H1 (cell line): ENCODE results near the gene REG1A. TPM values are rescaled to one million over a fixed set of nuclear protein-coding genes. Genes with fewer than 3 reads are reported as not detected.

Experiments used
- CTCF ChIA-PET: fragments of 300-600 bp; sonication (Branson Sonifier 250); formaldehyde crosslinking; loops from one replicate; lab custom pipeline; 2021; ENCODE audit not compliant: partially characterized antibody; lab: Charles Lee
- POLR2A ChIA-PET: fragments of 300-600 bp; sonication (Branson Sonifier 250); formaldehyde crosslinking; loops from one replicate; lab custom pipeline; 2021; ENCODE audit warnings: inconsistent platforms; ENCODE audit not compliant: partially characterized antibody; lab: Charles Lee
- DNase-seq, 2 experiments: peaks; one replicate each; pipeline versions ENCODE4 v3.0.0 to v3.0.0-alpha.2; 2010 to 2022; ENCODE audit warnings: low spot score in 2 of 2, low read depth in 1 of 2, mixed read lengths in 1 of 2
- FAIRE-seq: peaks from 2 replicates; lab custom pipeline; 2011; peaks lifted over from hg19 to GRCh38; lab: Jason Lieb, UNC
- H2AFZ ChIP-seq: 2 replicates; pipeline ENCODE4 v1.8.1; 2012; ENCODE audit warnings: low read length, inconsistent platforms
- H2AK5ac ChIP-seq: 2 replicates; pipeline ENCODE4 v1.6.1; 2013; ENCODE audit warnings: low read depth, low read length
- H2BK120ac ChIP-seq: replicated peaks from 2 replicates; pipeline ENCODE3; 2013; ENCODE audit warnings: low read depth, low read length, inconsistent platforms
- H2BK12ac ChIP-seq: 2 replicates; pipeline ENCODE4 v1.6.1; 2013; ENCODE audit warnings: low read depth, low read length
- H2BK15ac ChIP-seq: 2 replicates; pipeline ENCODE4 v1.6.1; 2013; ENCODE audit warnings: low read length
- H2BK20ac ChIP-seq: 2 replicates; pipeline ENCODE4 v1.6.1; 2013; ENCODE audit warnings: low read length
- H2BK5ac ChIP-seq: 2 replicates; pipeline ENCODE4 v1.6.1; 2013; ENCODE audit warnings: low read depth, low read length
- H3K14ac ChIP-seq: 2 replicates; pipeline ENCODE4 v1.6.1; 2013; ENCODE audit warnings: inconsistent platforms; ENCODE audit not compliant: insufficient read length
- H3K18ac ChIP-seq: 2 replicates; pipeline ENCODE4 v1.6.1; 2013; ENCODE audit warnings: low read length; ENCODE audit errors: extremely low read depth
- H3K23ac ChIP-seq: 2 replicates; pipeline ENCODE4 v1.6.1; 2013; ENCODE audit warnings: inconsistent platforms; ENCODE audit not compliant: insufficient read length
- H3K23me2 ChIP-seq: 2 replicates; pipeline ENCODE4 v1.6.1; 2013; ENCODE audit warnings: low read depth, low read length
- H3K27ac ChIP-seq: 2 replicates; pipeline ENCODE4 v1.6.1; 2011; ENCODE audit warnings: low read depth, low read length, inconsistent platforms
- H3K27me3 ChIP-seq, 4 experiments: replicated peaks in 1 of 4; 1 replicate in 1 of 4; 2 replicates in 3 of 4; pipeline versions ENCODE4 v1.6.1 to v1.8.1; 2011 to 2013; ENCODE audit warnings: low read length in 3 of 4, mild to moderate bottlenecking in 3 of 4, inconsistent platforms in 2 of 4, mixed read lengths in 2 of 4, moderate library complexity in 1 of 4; ENCODE audit not compliant: control insufficient read depth in 3 of 4, insufficient read depth in 3 of 4; ENCODE audit errors: extremely low read depth in 1 of 4
- H3K36me3 ChIP-seq, 4 experiments: 2 replicates each; pipeline versions ENCODE4 v1.6.1 to v1.8.1; 2011 to 2013; ENCODE audit warnings: mild to moderate bottlenecking in 4 of 4, low read length in 3 of 4, moderate library complexity in 2 of 4, control low read depth in 1 of 4, inconsistent platforms in 1 of 4; ENCODE audit not compliant: insufficient read depth in 4 of 4, control insufficient read depth in 2 of 4
- H3K4ac ChIP-seq: replicated peaks from 2 replicates; pipeline ENCODE3; 2013; ENCODE audit warnings: low read length, low read depth, mixed read lengths, inconsistent platforms; ENCODE audit not compliant: insufficient read length
- H3K4me1 ChIP-seq, 4 experiments: replicated peaks in 1 of 4; 1 replicate in 1 of 4; 2 replicates in 3 of 4; pipeline versions ENCODE4 v1.6.1 to v1.8.1; 2011 to 2013; ENCODE audit warnings: low read length in 3 of 4, inconsistent platforms in 2 of 4, mixed read lengths in 1 of 4; ENCODE audit not compliant: insufficient read depth in 4 of 4, control insufficient read depth in 3 of 4
- H3K4me2 ChIP-seq, 2 experiments: 2 replicates each; pipeline versions ENCODE4 v1.6.1 to v1.8.1; 2011 to 2013; ENCODE audit warnings: low read depth in 2 of 2, low read length in 2 of 2, control low read depth in 1 of 2, inconsistent platforms in 1 of 2, mild to moderate bottlenecking in 1 of 2; ENCODE audit not compliant: insufficient read depth in 1 of 2
- H3K4me3 ChIP-seq, 4 experiments: fragments of 200-600, 300-600 bp in 1 of 4; sonication (generic), shearing (Covaris generic), sonication (Bioruptor Twin) in 1 of 4; 2 replicates each; pipeline versions ENCODE4 v1.5.1 to v1.8.1; 2011 to 2016; ENCODE audit warnings: low read length in 4 of 4, low read depth in 3 of 4, control low read depth in 2 of 4, inconsistent platforms in 2 of 4, mild to moderate bottlenecking in 2 of 4, mixed read lengths in 1 of 4, moderate library complexity in 1 of 4; ENCODE audit not compliant: insufficient read depth in 2 of 4; ENCODE audit errors: extremely low read depth in 1 of 4
- H3K56ac ChIP-seq: replicated peaks from 2 replicates; pipeline ENCODE3; 2013; ENCODE audit warnings: low read depth, mild to moderate bottlenecking, mixed read lengths, low read length, inconsistent platforms; ENCODE audit not compliant: insufficient read length
- H3K79me1 ChIP-seq: 2 replicates; pipeline ENCODE4 v1.6.1; 2013; ENCODE audit warnings: low read depth, low read length, control low read depth
- H3K79me2 ChIP-seq, 2 experiments: 2 replicates each; pipeline versions ENCODE4 v1.6.1 to v1.8.1; 2012 to 2013; ENCODE audit warnings: low read length in 2 of 2, mild to moderate bottlenecking in 2 of 2, inconsistent platforms in 1 of 2; ENCODE audit not compliant: insufficient read depth in 2 of 2, control insufficient read depth in 1 of 2
- H3K9ac ChIP-seq, 4 experiments: replicated peaks in 1 of 4; 1 replicate in 1 of 4; 2 replicates in 3 of 4; pipeline versions ENCODE4 v1.6.1 to v1.8.1; 2011 to 2013; ENCODE audit warnings: low read depth in 3 of 4, low read length in 3 of 4, control low read depth in 2 of 4, mild to moderate bottlenecking in 2 of 4, moderate library complexity in 2 of 4, inconsistent platforms in 1 of 4; ENCODE audit errors: extremely low read depth in 1 of 4
- H3K9me3 ChIP-seq, 2 experiments: 2 replicates each; pipeline versions ENCODE4 v1.6.1 to v1.8.1; 2012 to 2013; ENCODE audit warnings: mild to moderate bottlenecking in 2 of 2, moderate library complexity in 2 of 2, control low read depth in 1 of 2, inconsistent platforms in 1 of 2, low read depth in 1 of 2, low read length in 1 of 2, mixed read lengths in 1 of 2; ENCODE audit not compliant: insufficient read depth in 2 of 2
- H4K20me1 ChIP-seq, 2 experiments: replicated peaks in 1 of 2; 2 replicates each; pipeline versions ENCODE3 to v1.8.1; 2011 to 2013; ENCODE audit warnings: inconsistent platforms in 2 of 2, low read length in 2 of 2, mild to moderate bottlenecking in 1 of 2; ENCODE audit not compliant: insufficient read depth in 2 of 2, control insufficient read depth in 1 of 2
- H4K5ac ChIP-seq: 2 replicates; pipeline ENCODE4 v1.6.1; 2013; ENCODE audit warnings: low read length, low read depth, mixed read lengths, inconsistent platforms; ENCODE audit not compliant: insufficient read length
- H4K8ac ChIP-seq: 2 replicates; pipeline ENCODE4 v1.8.0; 2013; ENCODE audit warnings: mild to moderate bottlenecking, moderate library complexity, low read length, inconsistent platforms; ENCODE audit not compliant: insufficient read depth; ENCODE audit errors: extremely low read depth
- H4K91ac ChIP-seq: replicated peaks from 2 replicates; pipeline ENCODE3; 2013; ENCODE audit warnings: low read length, mixed read lengths, inconsistent platforms; ENCODE audit not compliant: insufficient read length
- CBX5 ChIP-seq: fragments of 300-800, 300-1000 bp; sonication (generic); IDR thresholded peaks from 2 replicates; pipeline ENCODE4 v1.7.1; 2016; ENCODE audit warnings: antibody characterized with exemption, low read length, low read depth
- CHD2 ChIP-seq: IDR thresholded peaks from 2 replicates; pipeline ENCODE4 v1.6.1; 2012; ENCODE audit warnings: low read length, improper control_type of control experiment
- E2F6 ChIP-seq: IDR thresholded peaks from 2 replicates; pipeline ENCODE4 v1.6.1; 2012; ENCODE audit warnings: inconsistent platforms
- GABPA ChIP-seq: IDR thresholded peaks from 2 replicates; pipeline ENCODE4 v1.6.1; 2011; ENCODE audit warnings: mild to moderate bottlenecking, low read length, moderate library complexity, borderline replicate concordance; ENCODE audit not compliant: insufficient read depth
- HDAC2 ChIP-seq, 2 experiments: fragments of 300-600 bp in 1 of 2; sonication (generic) in 1 of 2; IDR thresholded peaks; 2 replicates each; pipeline ENCODE4 v1.6.1; 2011 to 2012; ENCODE audit warnings: low read depth in 2 of 2, low read length in 2 of 2, mild to moderate bottlenecking in 2 of 2, moderate library complexity in 2 of 2, borderline replicate concordance in 1 of 2, inconsistent platforms in 1 of 2
- KDM4A ChIP-seq: IDR thresholded peaks from one replicate; pipeline ENCODE4 v1.7.1; 2012; ENCODE audit warnings: low read depth, mild to moderate bottlenecking, moderate library complexity, low read length, inconsistent platforms; ENCODE audit not compliant: severe bottlenecking
- MAFK ChIP-seq: IDR thresholded peaks from 2 replicates; pipeline ENCODE4 v1.6.1; 2012; ENCODE audit warnings: low read depth, mild to moderate bottlenecking, improper control_type of control experiment, low read length
- NANOG ChIP-seq: IDR thresholded peaks from 2 replicates; pipeline ENCODE4 v1.6.1; 2011; ENCODE audit warnings: low read length, low read depth, mild to moderate bottlenecking, inconsistent platforms; ENCODE audit not compliant: insufficient read depth, poor library complexity, severe bottlenecking
- PHF8 ChIP-seq: fragments of 200-600 bp; sonication (generic); conservative IDR thresholded peaks from 2 replicates; pipeline ENCODE4 v1.7.1; 2012; ENCODE audit warnings: low read depth, mild to moderate bottlenecking, inconsistent platforms, low read length, moderate library complexity
- POLR2A ChIP-seq, 2 experiments: IDR thresholded peaks; 1 replicate in 1 of 2; 2 replicates in 1 of 2; pipeline ENCODE4 v1.6.1; 2011; ENCODE audit warnings: low read depth in 2 of 2, low read length in 2 of 2, mild to moderate bottlenecking in 2 of 2; ENCODE audit errors: control extremely low read depth in 1 of 2
- RAD21 ChIP-seq, 2 experiments: IDR thresholded peaks in 1 of 2; conservative IDR thresholded peaks in 1 of 2; 2 replicates each; pipeline ENCODE4 v1.6.1; 2011; ENCODE audit warnings: low read depth in 2 of 2, low read length in 2 of 2, improper control_type of control experiment in 1 of 2, inconsistent platforms in 1 of 2, mild to moderate bottlenecking in 1 of 2, moderate library complexity in 1 of 2
- SIN3A ChIP-seq, 2 experiments: IDR thresholded peaks in 1 of 2; conservative IDR thresholded peaks in 1 of 2; 2 replicates each; pipeline ENCODE4 v1.6.1; 2011 to 2012; ENCODE audit warnings: low read length in 2 of 2, improper control_type of control experiment in 1 of 2, low read depth in 1 of 2, mild to moderate bottlenecking in 1 of 2
- SP4 ChIP-seq: IDR thresholded peaks from 2 replicates; pipeline ENCODE4 v1.6.1; 2012; ENCODE audit warnings: low read length, inconsistent platforms
- WGBS, 2 experiments: shearing (Covaris generic) in 1 of 2; methylation state at CpG; one replicate each; pipeline versions ENCODE4 v1.1.6 to v1.1.7; 2013 to 2015; ENCODE audit warnings: low lambda C conversion rate in 2 of 2, mixed read lengths in 2 of 2, inconsistent platforms in 1 of 2, low coverage in 1 of 2, missing lambda C conversion rate in 1 of 2; ENCODE audit not compliant: insufficient replicate concordance in 2 of 2, insufficient coverage in 1 of 2, insufficient read length in 1 of 2; ENCODE audit errors: extremely low coverage in 1 of 2, missing lambda C conversion rate in 1 of 2; 5-methylcytosine and 5-hydroxymethylcytosine counted together
- polyA plus RNA-seq, 7 experiments: library from polyadenylated mRNA; depleted of rRNA in 3 of 7; stranded (reverse) in 5 of 7; unstranded in 2 of 7; fragments of >200 nt in 5 of 7; fragments of 200-250 nt in 2 of 7; gene quantifications; 1 replicate in 5 of 7; 2 replicates in 1 of 7; 4 replicates in 1 of 7; pipeline versions ENCODE4 v1.2.1 to v1.2.3, GENCODE V29; 2011 to 2013; ENCODE audit warnings: missing spikeins in 2 of 7, mixed read lengths in 2 of 7
- total RNA-seq: library from RNA; stranded (reverse); fragmentation: NEBNext Ultra II Directional; extraction: Animal tissue kit (Norgen Biotek cat#: 25700); gene quantifications from 2 replicates; pipeline ENCODE4 v1.2.1, GENCODE V29; 2021

REG1A gene
- total and polyA plus RNA-seq, 2 of the 8 experiments (the other 6 are each of a cell fraction or from before 2014, with no cell fraction given): not detected

GRCh38 chr2:79162801-79163200 is 42.5 kb downstream of the REG1A start:
- WGBS, 2 experiments: 100% methylated on average over 1 of the region's 1 CpG; no CpG with 5 or more reads in 1 of the 2 experiments
- FAIRE-seq: no peak
- ChIA-PET POLR2A (no interaction called here), CTCF (no interaction called here)
- H4K5ac ChIP-seq: no peak overlapping the region
- H3K27me3 ChIP-seq: no peaks in the 10 kb centered on the region
- no peak for DNase-seq
- H3K4me2 ChIP-seq: no peak overlapping the region
- H4K8ac ChIP-seq: no peak overlapping the region
- no peak overlapping the region for H3K4me3 ChIP-seq
- no peak overlapping the region for H2BK20ac ChIP-seq
- no peaks in the 10 kb centered on the region for H3K79me2 ChIP-seq
- no peak overlapping the region for H3K23ac ChIP-seq
- H4K20me1 ChIP-seq: no peaks in the 10 kb centered on the region
- no peak overlapping the region for H2BK12ac ChIP-seq
- H3K14ac ChIP-seq: no peak overlapping the region
- H3K9ac ChIP-seq: no peak overlapping the region
- H2BK5ac ChIP-seq: no peak overlapping the region
- H3K4ac ChIP-seq: no peak overlapping the region
- H2BK15ac ChIP-seq: no peak overlapping the region
- no peaks in the 10 kb centered on the region for H3K9me3 ChIP-seq
- H3K23me2 ChIP-seq: no peaks in the 10 kb centered on the region
- no peaks in the 10 kb centered on the region for H3K79me1 ChIP-seq
- no peaks in the 10 kb centered on the region for H3K4me1 ChIP-seq
- H2BK120ac ChIP-seq: no peak overlapping the region
- H3K56ac ChIP-seq: no peak overlapping the region
- H3K27ac ChIP-seq: no peak overlapping the region
- H2AFZ ChIP-seq: no peak overlapping the region
- H2AK5ac ChIP-seq: no peak overlapping the region
- no peak overlapping the region for H4K91ac ChIP-seq
- no peak overlapping the region for H3K18ac ChIP-seq
- no peaks in the 10 kb centered on the region for H3K36me3 ChIP-seq
- TF ChIP-seq NANOG (no peak), PHF8 (no peak), E2F6 (no peak), RAD21 (IDR thresholded peaks at IDR 0.05 in 1 of 2, conservative IDR thresholded peaks at IDR 0.05 in 1 of 2; ENCODE audit: low read depth in 2 of 2, low read length in 2 of 2) (no peak), SIN3A (conservative IDR thresholded peaks at IDR 0.05 in 1 of 2, IDR thresholded peaks at IDR 0.05 in 1 of 2; ENCODE audit: low read depth in 1 of 2, low read length in 2 of 2) (no peak), CBX5 (no peak), CHD2 (no peak), GABPA (no peak), HDAC2 (IDR thresholded peaks at IDR 0.05; ENCODE audit: borderline replicate concordance in 1 of 2, low read depth in 2 of 2, low read length in 2 of 2) (no peak), MAFK (no peak), SP4 (no peak), POLR2A (IDR thresholded peaks at IDR 0.05; ENCODE audit: control extremely low read depth in 1 of 2, low read depth in 2 of 2, low read length in 2 of 2) (no peak), KDM4A (no peak)
